ENCODE results near the gene NEUROG3.
"Not testable (repeated sequence)": the region's sequence is repeated elsewhere in the genome, so short reads cannot be mapped to it uniquely, and the experiment has no call there.

The NEUROG3 gene

GRCh38 chr10:69571618-69572158 is 1.5 kb downstream of the NEUROG3 start:
- no peak for DNase-seq (ENCODE audit: low read depth in 2 of 2)

GRCh38 chr10:69570050-69570816 is 3.0 kb downstream of the NEUROG3 start:
- no peak for DNase-seq (ENCODE audit: low read depth in 2 of 2)

- no peak for DNase-seq (ENCODE audit: low read depth in 2 of 2)
Observed at GRCh38 chr10:69569396-69569934, 3.8 kb downstream of the NEUROG3 start.

- DNase-seq (ENCODE audit: low read depth in 2 of 2): no peak
Observed at GRCh38 chr10:69568472-69569395, 4.5 kb downstream of the NEUROG3 start.

GRCh38 chr10:69567920-69568319 is 5.3 kb downstream of the NEUROG3 start:
- DNase-seq (ENCODE audit: low read depth in 2 of 2): peak; percentile 6 to 10

- DNase-seq (ENCODE audit: low read depth in 2 of 2): no peak
Observed at GRCh38 chr10:69562731-69563254, 10.4 kb downstream of the NEUROG3 start.

- DNase-seq (ENCODE audit: low read depth in 2 of 2): no peak
Observed at GRCh38 chr10:69559525-69559924, 13.7 kb downstream of the NEUROG3 start.

GRCh38 chr10:69558559-69558958 is 14.7 kb downstream of the NEUROG3 start:
- no peak for DNase-seq (ENCODE audit: low read depth in 2 of 2)

- no peak for DNase-seq (ENCODE audit: low read depth in 2 of 2)
Observed at GRCh38 chr10:69554611-69555010, 18.6 kb downstream of the NEUROG3 start.

- DNase-seq (ENCODE audit: low read depth in 2 of 2): no peak
Observed at GRCh38 chr10:69553328-69553727, 19.9 kb downstream of the NEUROG3 start.

GRCh38 chr10:69552268-69552667 is 21.0 kb downstream of the NEUROG3 start:
- DNase-seq (ENCODE audit: low read depth in 2 of 2): no peak

- DNase-seq (ENCODE audit: low read depth in 2 of 2): no peak
Observed at GRCh38 chr10:69549959-69550358, 23.3 kb downstream of the NEUROG3 start.

- no peak for DNase-seq (ENCODE audit: low read depth in 2 of 2)
Observed at GRCh38 chr10:69541463-69541862, 31.8 kb downstream of the NEUROG3 start.

GRCh38 chr10:69538461-69538860 is 34.8 kb downstream of the NEUROG3 start:
- DNase-seq (ENCODE audit: low read depth in 2 of 2): no peak

- DNase-seq (ENCODE audit: low read depth in 2 of 2): no peak
Observed at GRCh38 chr10:69537449-69537848, 35.8 kb downstream of the NEUROG3 start.

- not testable (repeated sequence) for DNase-seq (ENCODE audit: low read depth in 2 of 2)
Observed at GRCh38 chr10:69536521-69536920, 36.7 kb downstream of the NEUROG3 start.

GRCh38 chr10:69533658-69534057 is 39.6 kb downstream of the NEUROG3 start:
- no peak for DNase-seq (ENCODE audit: low read depth in 2 of 2)

- no peak for DNase-seq (ENCODE audit: low read depth in 2 of 2)
Observed at GRCh38 chr10:69527961-69528360, 45.3 kb downstream of the NEUROG3 start.

Measured in fibroblast of skin of left biceps (primary cell).